ENCODE data around the gene AXIN2. TPM values are rescaled to one million over a fixed set of nuclear protein-coding genes. Genes with fewer than 3 reads are reported as not detected.

AXIN2 gene
- polyA plus RNA-seq, 3 donors, result 0.10 TPM; not detected in 2

DNA sequence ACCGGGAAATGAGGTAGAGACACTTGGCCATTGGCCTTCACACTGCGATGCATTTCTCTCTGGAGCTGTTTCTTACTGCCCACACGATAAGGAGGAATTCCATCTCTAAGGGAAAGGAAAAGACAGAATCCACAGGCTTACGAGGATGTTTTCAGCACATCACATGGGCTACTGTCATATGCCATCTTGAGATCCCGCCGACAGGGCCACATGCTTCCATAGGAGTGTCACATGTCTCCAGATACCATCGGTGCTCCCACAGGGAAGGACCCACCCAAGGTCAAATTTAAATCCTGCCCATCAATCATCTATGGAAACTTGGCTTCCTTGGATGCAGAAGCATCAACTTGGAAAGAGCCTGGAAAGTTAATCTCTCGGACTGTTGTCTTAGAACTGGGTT is 20.0 kb downstream of the AXIN2 start:
- H3K4me1 ChIP-seq (ENCODE audit: control insufficient read depth in 1 of 2, insufficient read depth in 2 of 2, low read length in 2 of 2), result no peaks in the 10 kb centered on the region
- H3K36me3 ChIP-seq (replicated peaks in 1 of 2; ENCODE audit: control insufficient read depth in 1 of 2, insufficient read depth in 2 of 2, low read length in 2 of 2), result no peaks in the 10 kb centered on the region
- H3K27ac ChIP-seq (ENCODE audit: low read depth in 1 of 2, low read length in 2 of 2), result no peak overlapping the region
- H3K9ac ChIP-seq (ENCODE audit: insufficient read depth, low read length, poor library complexity, severe bottlenecking), result no peak overlapping the region
- no peak overlapping the region for H3K4me3 ChIP-seq (replicated peaks in 1 of 3; ENCODE audit: low read depth in 2 of 3, low read length in 3 of 3)
- no peak overlapping the region for H2AFZ ChIP-seq (ENCODE audit: insufficient read depth, low read depth, low read length, poor library complexity, severe bottlenecking)
- Mint-ChIP-seq H3K9me3 (peaks cover 0 to 9% (median 2%) of the 10 kb centered on the region in 7 donors), H3K27me3 (ENCODE audit: low read depth in 3 of 3) (peaks cover 2 to 6% (median 5%) of the 10 kb centered on the region in 3 donors), H3K4me1 (no peaks in the 10 kb centered on the region), H3K27ac (no peak overlapping the region), H3K36me3 (no peaks in the 10 kb centered on the region), H3K4me3 (no peak overlapping the region)
- no peak overlapping the region for H3K4me2 ChIP-seq (replicated peaks; ENCODE audit: extremely low read depth, low read length, poor library complexity, severe bottlenecking)
- TF ChIP-seq, protein P1, sequence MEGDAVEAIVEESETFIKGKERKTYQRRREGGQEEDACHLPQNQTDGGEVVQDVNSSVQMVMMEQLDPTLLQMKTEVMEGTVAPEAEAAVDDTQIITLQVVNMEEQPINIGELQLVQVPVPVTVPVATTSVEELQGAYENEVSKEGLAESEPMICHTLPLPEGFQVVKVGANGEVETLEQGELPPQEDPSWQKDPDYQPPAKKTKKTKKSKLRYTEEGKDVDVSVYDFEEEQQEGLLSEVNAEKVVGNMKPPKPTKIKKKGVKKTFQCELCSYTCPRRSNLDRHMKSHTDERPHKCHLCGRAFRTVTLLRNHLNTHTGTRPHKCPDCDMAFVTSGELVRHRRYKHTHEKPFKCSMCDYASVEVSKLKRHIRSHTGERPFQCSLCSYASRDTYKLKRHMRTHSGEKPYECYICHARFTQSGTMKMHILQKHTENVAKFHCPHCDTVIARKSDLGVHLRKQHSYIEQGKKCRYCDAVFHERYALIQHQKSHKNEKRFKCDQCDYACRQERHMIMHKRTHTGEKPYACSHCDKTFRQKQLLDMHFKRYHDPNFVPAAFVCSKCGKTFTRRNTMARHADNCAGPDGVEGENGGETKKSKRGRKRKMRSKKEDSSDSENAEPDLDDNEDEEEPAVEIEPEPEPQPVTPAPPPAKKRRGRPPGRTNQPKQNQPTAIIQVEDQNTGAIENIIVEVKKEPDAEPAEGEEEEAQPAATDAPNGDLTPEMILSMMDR (IDR thresholded peaks at IDR 0.05), result no peak
- H3K9me3 ChIP-seq (replicated peaks in 1 of 2; ENCODE audit: control insufficient read depth in 1 of 2, insufficient read depth in 1 of 2, low read length in 2 of 2), result peaks cover 0 to 11% of the 10 kb centered on the region in 2 donors
- WGBS (ENCODE audit: insufficient coverage), result 100% methylated on average over 7 of the region's 8 CpGs
- no peak for DNase-seq
- no peaks in the 10 kb centered on the region for H3K27me3 ChIP-seq (ENCODE audit: control insufficient read depth in 2 of 2, insufficient read depth in 2 of 2, low read length in 2 of 2)
- H4K20me1 ChIP-seq (ENCODE audit: insufficient read depth, low read length), result no peaks in the 10 kb centered on the region
- no peaks in the 10 kb centered on the region for H3K79me2 ChIP-seq (ENCODE audit: insufficient read depth, low read length)
- intact Hi-C loops (cut with micrococcal nuclease), result no loop called here

DNA sequence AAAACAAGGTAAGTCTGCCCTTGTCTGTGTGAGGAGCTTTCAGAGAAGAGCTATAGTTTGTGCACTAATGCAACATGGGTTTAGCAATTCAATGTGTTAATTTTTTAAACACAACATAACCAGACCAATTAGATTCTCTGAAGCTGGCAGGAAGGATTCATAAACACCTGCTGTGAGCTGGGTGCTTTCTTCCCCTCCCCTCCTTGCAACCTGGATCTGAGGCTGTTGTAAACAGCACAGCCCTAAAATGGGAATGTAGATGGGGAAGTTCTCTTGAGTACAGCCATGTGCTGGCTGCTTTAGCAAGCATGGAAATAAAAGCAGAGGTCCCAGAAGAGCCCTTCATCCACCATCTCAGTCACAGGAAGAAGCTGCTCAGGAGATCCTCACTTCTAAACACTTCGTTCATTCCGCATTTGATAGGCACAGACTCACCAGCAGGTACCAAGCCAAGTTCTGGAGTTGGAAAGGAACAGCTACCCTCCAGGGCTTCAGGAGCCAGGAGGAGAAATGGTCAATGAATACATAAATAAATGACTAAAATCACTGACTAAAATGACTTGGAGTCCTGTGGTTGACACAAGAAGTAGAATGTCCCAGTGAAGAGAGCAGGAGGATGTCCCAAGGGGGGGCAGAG is 21.7 kb downstream of the AXIN2 start:
- Mint-ChIP-seq H3K27me3 (ENCODE audit: low read depth in 3 of 3) (peaks cover 4 to 6% (median 6%) of the 10 kb centered on the region in 3 donors), H3K36me3 (no peaks in the 10 kb centered on the region), H3K9me3 (peaks cover 0 to 9% (median 2%) of the 10 kb centered on the region in 7 donors), H3K4me3 (no peak overlapping the region), H3K4me1 (no peaks in the 10 kb centered on the region), H3K27ac (peak overlapping the region in 1 of 7 donors; percentile 5)
- no peak overlapping the region for H3K27ac ChIP-seq (ENCODE audit: low read depth in 1 of 2, low read length in 2 of 2)
- H2AFZ ChIP-seq (ENCODE audit: insufficient read depth, low read depth, low read length, poor library complexity, severe bottlenecking), result no peak overlapping the region
- no peak overlapping the region for H3K4me3 ChIP-seq (replicated peaks in 1 of 3; ENCODE audit: low read depth in 2 of 3, low read length in 3 of 3)
- no peaks in the 10 kb centered on the region for H3K79me2 ChIP-seq (ENCODE audit: insufficient read depth, low read length)
- no peak for DNase-seq
- no peaks in the 10 kb centered on the region for H3K36me3 ChIP-seq (replicated peaks in 1 of 2; ENCODE audit: control insufficient read depth in 1 of 2, insufficient read depth in 2 of 2, low read length in 2 of 2)
- peaks cover 0 to 11% of the 10 kb centered on the region in 2 donors for H3K9me3 ChIP-seq (replicated peaks in 1 of 2; ENCODE audit: control insufficient read depth in 1 of 2, insufficient read depth in 1 of 2, low read length in 2 of 2)
- intact Hi-C loops (cut with micrococcal nuclease), result no loop called here
- H3K4me1 ChIP-seq (ENCODE audit: control insufficient read depth in 1 of 2, insufficient read depth in 2 of 2, low read length in 2 of 2), result no peaks in the 10 kb centered on the region
- H3K9ac ChIP-seq (ENCODE audit: insufficient read depth, low read length, poor library complexity, severe bottlenecking), result no peak overlapping the region
- WGBS (ENCODE audit: insufficient coverage), result no CpG with 5 or more reads among the region's 2 CpGs
- no peaks in the 10 kb centered on the region for H3K27me3 ChIP-seq (ENCODE audit: control insufficient read depth in 2 of 2, insufficient read depth in 2 of 2, low read length in 2 of 2)
- no peak overlapping the region for H3K4me2 ChIP-seq (replicated peaks; ENCODE audit: extremely low read depth, low read length, poor library complexity, severe bottlenecking)
- H4K20me1 ChIP-seq (ENCODE audit: insufficient read depth, low read length), result no peaks in the 10 kb centered on the region
- TF ChIP-seq, protein P1 (IDR thresholded peaks at IDR 0.05), result no peak
